ENCODE data around the gene PURB.
A peak's percentile ranks its signal among the peaks of the same experiment; 100 is the strongest.
"Not testable (repeated sequence)": the region's sequence is repeated elsewhere in the genome, so short reads cannot be mapped to it uniquely, and the experiment has no call there.

The PURB gene

GRCh38 chr7:44870336-44870735 lies 15.0 kb downstream of the PURB start:
- not testable (repeated sequence) for H3K27me3 ChIP-seq (ENCODE audit: control insufficient read depth, insufficient read depth, low read length); H3K9me3 ChIP-seq (ENCODE audit: control insufficient read depth, low read length); H3K36me3 ChIP-seq (ENCODE audit: control insufficient read depth, insufficient read depth, low read length); H3K9ac ChIP-seq (ENCODE audit: low read length); H3K4me3 ChIP-seq (ENCODE audit: low read length); H3K4me1 ChIP-seq (ENCODE audit: control insufficient read depth, insufficient read depth, low read length)

- no peaks in the 10 kb centered on the region for H3K9me3 ChIP-seq (ENCODE audit: control insufficient read depth, low read length)
- H3K4me1 ChIP-seq (ENCODE audit: control insufficient read depth, insufficient read depth, low read length): no peaks in the 10 kb centered on the region
- no peaks in the 10 kb centered on the region for H3K36me3 ChIP-seq (ENCODE audit: control insufficient read depth, insufficient read depth, low read length)
- no peaks in the 10 kb centered on the region for H3K27me3 ChIP-seq (ENCODE audit: control insufficient read depth, insufficient read depth, low read length)
- no peak overlapping the region for H3K9ac ChIP-seq (ENCODE audit: low read length)
- no peak overlapping the region for H3K4me3 ChIP-seq (ENCODE audit: low read length)
Measured at GRCh38 chr7:44867073-44867995, 18.0 kb downstream of the PURB start.

- not testable (repeated sequence) for H3K9ac ChIP-seq (ENCODE audit: low read length); H3K9me3 ChIP-seq (ENCODE audit: control insufficient read depth, low read length); H3K4me3 ChIP-seq (ENCODE audit: low read length); H3K36me3 ChIP-seq (ENCODE audit: control insufficient read depth, insufficient read depth, low read length); H3K4me1 ChIP-seq (ENCODE audit: control insufficient read depth, insufficient read depth, low read length); H3K27me3 ChIP-seq (ENCODE audit: control insufficient read depth, insufficient read depth, low read length)
Measured at GRCh38 chr7:44861949-44862348, 23.4 kb downstream of the PURB start.

- Histone ChIP-seq H3K9me3 (ENCODE audit: control insufficient read depth, low read length) (no peaks in the 10 kb centered on the region), H3K4me1 (ENCODE audit: control insufficient read depth, insufficient read depth, low read length) (peaks cover 5% of the 10 kb centered on the region), H3K36me3 (ENCODE audit: control insufficient read depth, insufficient read depth, low read length) (no peaks in the 10 kb centered on the region), H3K9ac (ENCODE audit: low read length) (no peak overlapping the region), H3K27me3 (ENCODE audit: control insufficient read depth, insufficient read depth, low read length) (no peaks in the 10 kb centered on the region), H3K4me3 (ENCODE audit: low read length) (no peak overlapping the region)
Measured at GRCh38 chr7:44858161-44858560, 27.2 kb downstream of the PURB start.

- Histone ChIP-seq H3K9ac (ENCODE audit: low read length) (no peak overlapping the region), H3K4me3 (ENCODE audit: low read length) (no peak overlapping the region), H3K36me3 (ENCODE audit: control insufficient read depth, insufficient read depth, low read length) (no peaks in the 10 kb centered on the region), H3K4me1 (ENCODE audit: control insufficient read depth, insufficient read depth, low read length) (peaks cover 5% of the 10 kb centered on the region), H3K27me3 (ENCODE audit: control insufficient read depth, insufficient read depth, low read length) (no peaks in the 10 kb centered on the region), H3K9me3 (ENCODE audit: control insufficient read depth, low read length) (no peaks in the 10 kb centered on the region)
Measured at GRCh38 chr7:44854644-44855364, 30.5 kb downstream of the PURB start.

GRCh38 chr7:44853391-44853790 lies 31.9 kb downstream of the PURB start:
- no peaks in the 10 kb centered on the region for H3K36me3 ChIP-seq (ENCODE audit: control insufficient read depth, insufficient read depth, low read length)
- no peak overlapping the region for H3K4me3 ChIP-seq (ENCODE audit: low read length)
- H3K9ac ChIP-seq (ENCODE audit: low read length): no peak overlapping the region
- H3K4me1 ChIP-seq (ENCODE audit: control insufficient read depth, insufficient read depth, low read length): peaks cover 5% of the 10 kb centered on the region
- H3K27me3 ChIP-seq (ENCODE audit: control insufficient read depth, insufficient read depth, low read length): no peaks in the 10 kb centered on the region
- no peaks in the 10 kb centered on the region for H3K9me3 ChIP-seq (ENCODE audit: control insufficient read depth, low read length)

- no peak overlapping the region for H3K9ac ChIP-seq (ENCODE audit: low read length)
- H3K4me3 ChIP-seq (ENCODE audit: low read length): no peak overlapping the region
- no peaks in the 10 kb centered on the region for H3K27me3 ChIP-seq (ENCODE audit: control insufficient read depth, insufficient read depth, low read length)
- H3K36me3 ChIP-seq (ENCODE audit: control insufficient read depth, insufficient read depth, low read length): no peaks in the 10 kb centered on the region
- H3K4me1 ChIP-seq (ENCODE audit: control insufficient read depth, insufficient read depth, low read length): peaks cover 5% of the 10 kb centered on the region
- H3K9me3 ChIP-seq (ENCODE audit: control insufficient read depth, low read length): no peaks in the 10 kb centered on the region
Measured at GRCh38 chr7:44852590-44852989, 32.7 kb downstream of the PURB start.

GRCh38 chr7:44849885-44850544 lies 35.3 kb downstream of the PURB start:
- Histone ChIP-seq H3K4me3 (ENCODE audit: low read length) (no peak overlapping the region), H3K4me1 (ENCODE audit: control insufficient read depth, insufficient read depth, low read length) (no peaks in the 10 kb centered on the region), H3K27me3 (ENCODE audit: control insufficient read depth, insufficient read depth, low read length) (no peaks in the 10 kb centered on the region), H3K9ac (ENCODE audit: low read length) (no peak overlapping the region), H3K36me3 (ENCODE audit: control insufficient read depth, insufficient read depth, low read length) (no peaks in the 10 kb centered on the region), H3K9me3 (ENCODE audit: control insufficient read depth, low read length) (no peaks in the 10 kb centered on the region)

GRCh38 chr7:44849259-44849884 lies 36.0 kb downstream of the PURB start:
- Histone ChIP-seq H3K4me1 (ENCODE audit: control insufficient read depth, insufficient read depth, low read length) (no peaks in the 10 kb centered on the region), H3K27me3 (ENCODE audit: control insufficient read depth, insufficient read depth, low read length) (no peaks in the 10 kb centered on the region), H3K9ac (ENCODE audit: low read length) (peak overlapping the region; percentile 79), H3K9me3 (ENCODE audit: control insufficient read depth, low read length) (no peaks in the 10 kb centered on the region), H3K36me3 (ENCODE audit: control insufficient read depth, insufficient read depth, low read length) (no peaks in the 10 kb centered on the region), H3K4me3 (ENCODE audit: low read length) (no peak overlapping the region)

- peak within 1 kb of the TSS; percentile 87 for H3K4me3 ChIP-seq (ENCODE audit: low read length)
- peak within 1 kb of the TSS; percentile 92 for H3K9ac ChIP-seq (ENCODE audit: low read length)
- H3K9me3 ChIP-seq (ENCODE audit: control insufficient read depth, low read length): no peaks in the 10 kb centered on the region
- H3K4me1 ChIP-seq (ENCODE audit: control insufficient read depth, insufficient read depth, low read length): no peaks in the 10 kb centered on the region
- H3K36me3 ChIP-seq (ENCODE audit: control insufficient read depth, insufficient read depth, low read length): no peaks in the 10 kb centered on the region
- no peaks in the 10 kb centered on the region for H3K27me3 ChIP-seq (ENCODE audit: control insufficient read depth, insufficient read depth, low read length)
Measured at GRCh38 chr7:44847920-44848634, 37.3 kb downstream of the PURB start, which contains the start of gene H2AZ2. Gene H2AZ2 (minus strand): TSS chr7:44848087. CDS start chr7:44847971, 116 bp downstream.

GRCh38 chr7:44847509-44847919 lies 37.8 kb downstream of the PURB start:
- Histone ChIP-seq H3K9me3 (ENCODE audit: control insufficient read depth, low read length) (no peaks in the 10 kb centered on the region), H3K36me3 (ENCODE audit: control insufficient read depth, insufficient read depth, low read length) (no peaks in the 10 kb centered on the region), H3K27me3 (ENCODE audit: control insufficient read depth, insufficient read depth, low read length) (no peaks in the 10 kb centered on the region), H3K4me3 (ENCODE audit: low read length) (peak overlapping the region; percentile 87), H3K9ac (ENCODE audit: low read length) (peak overlapping the region; percentile 92), H3K4me1 (ENCODE audit: control insufficient read depth, insufficient read depth, low read length) (no peaks in the 10 kb centered on the region)
